ENCODE measurements around the gene PRPS1.
A peak's percentile ranks its signal among the peaks of the same experiment; 100 is the strongest.
"Not testable (repeated sequence)": the region's sequence is repeated elsewhere in the genome, so short reads cannot be mapped to it uniquely, and the experiment has no call there.

The PRPS1 gene

GRCh38 chrX:107669261-107669660 lies 41.0 kb downstream of the PRPS1 start:
- H3K27ac ChIP-seq (ENCODE audit: low read length), result no peak overlapping the region
- no peak overlapping the region for H2AFZ ChIP-seq (ENCODE audit: low read depth, low read length)
- no peaks in the 10 kb centered on the region for H4K20me1 ChIP-seq (ENCODE audit: insufficient read depth, low read length)
- TF ChIP-seq CTCF (IDR thresholded peaks at IDR 0.05; ENCODE audit: low read depth, low read length), result no peak
- TF ChIP-seq EZH2phosphoT487 (IDR thresholded peaks at IDR 0.05; ENCODE audit: low read depth), result no peak
- peaks cover 13% of the 10 kb centered on the region for H3K4me1 ChIP-seq (ENCODE audit: low read length)
- H3K9me3 ChIP-seq (ENCODE audit: insufficient read depth, low read length), result no peaks in the 10 kb centered on the region
- H3K4me2 ChIP-seq (ENCODE audit: low read length), result no peak overlapping the region
- no peaks in the 10 kb centered on the region for H3K79me2 ChIP-seq (ENCODE audit: low read length)
- no peaks in the 10 kb centered on the region for H3K36me3 ChIP-seq (replicated peaks; ENCODE audit: low read depth, low read length)
- no peaks in the 10 kb centered on the region for H3K27me3 ChIP-seq (ENCODE audit: low read depth, low read length)
- H3K4me3 ChIP-seq (ENCODE audit: low read length), result no peak overlapping the region
- no peak overlapping the region for H3K9ac ChIP-seq (ENCODE audit: low read length)

GRCh38 chrX:107669885-107670628 lies 41.7 kb downstream of the PRPS1 start:
- H3K27ac ChIP-seq (ENCODE audit: low read length), result no peak overlapping the region

GRCh38 chrX:107671256-107671655 lies 42.9 kb downstream of the PRPS1 start:
- Histone ChIP-seq H3K27me3 (ENCODE audit: low read depth, low read length) (peaks cover 13% of the 10 kb centered on the region; the same call in 1 of the 2 replicates), H3K4me1 (ENCODE audit: low read length) (peaks cover 20% of the 10 kb centered on the region)
- H2AFZ ChIP-seq (ENCODE audit: low read depth, low read length); H3K9ac ChIP-seq (ENCODE audit: low read length); H4K20me1 ChIP-seq (ENCODE audit: insufficient read depth, low read length); H3K4me3 ChIP-seq (ENCODE audit: low read length); H3K27ac ChIP-seq (ENCODE audit: low read length); H3K4me2 ChIP-seq (ENCODE audit: low read length); H3K36me3 ChIP-seq (replicated peaks; ENCODE audit: low read depth, low read length); H3K79me2 ChIP-seq (ENCODE audit: low read length); H3K9me3 ChIP-seq (ENCODE audit: insufficient read depth, low read length): not testable (repeated sequence)

More at GRCh38 chrX:107669885-107670628, 41.7 kb downstream of the PRPS1 start:
- Histone ChIP-seq H3K4me3 (ENCODE audit: low read length) (no peak overlapping the region), H3K36me3 (replicated peaks; ENCODE audit: low read depth, low read length) (no peaks in the 10 kb centered on the region), H3K9me3 (ENCODE audit: insufficient read depth, low read length) (no peaks in the 10 kb centered on the region), H4K20me1 (ENCODE audit: insufficient read depth, low read length) (no peaks in the 10 kb centered on the region), H3K9ac (ENCODE audit: low read length) (no peak overlapping the region), H3K4me1 (ENCODE audit: low read length) (peaks cover 20% of the 10 kb centered on the region), H3K27me3 (ENCODE audit: low read depth, low read length) (peaks cover 3% of the 10 kb centered on the region; the same call in 1 of the 2 replicates), H3K4me2 (ENCODE audit: low read length) (no peak overlapping the region), H2AFZ (ENCODE audit: low read depth, low read length) (no peak overlapping the region), H3K79me2 (ENCODE audit: low read length) (no peaks in the 10 kb centered on the region)
- TF ChIP-seq EZH2phosphoT487 (IDR thresholded peaks at IDR 0.05; ENCODE audit: low read depth), result no peak
- no peak for TF ChIP-seq CTCF (IDR thresholded peaks at IDR 0.05; ENCODE audit: low read depth, low read length)

- no peak overlapping the region for H3K27ac ChIP-seq (ENCODE audit: low read length)
- H3K9me3 ChIP-seq (ENCODE audit: insufficient read depth, low read length), result no peaks in the 10 kb centered on the region
- no peaks in the 10 kb centered on the region for H3K79me2 ChIP-seq (ENCODE audit: low read length)
- H3K36me3 ChIP-seq (replicated peaks; ENCODE audit: low read depth, low read length), result no peaks in the 10 kb centered on the region
- peak overlapping the region; percentile 73 for H3K4me3 ChIP-seq (ENCODE audit: low read length)
- TF ChIP-seq EZH2phosphoT487 (IDR thresholded peaks at IDR 0.05; ENCODE audit: low read depth) (no peak), CTCF (IDR thresholded peaks at IDR 0.05; ENCODE audit: low read depth, low read length) (peak; percentile 60)
- H4K20me1 ChIP-seq (ENCODE audit: insufficient read depth, low read length), result no peaks in the 10 kb centered on the region
- H3K27me3 ChIP-seq (ENCODE audit: low read depth, low read length), result peaks cover 13% of the 10 kb centered on the region; the same call in 1 of the 2 replicates
- H2AFZ ChIP-seq (ENCODE audit: low read depth, low read length), result peak overlapping the region; percentile 54; the same call in 1 of the 2 replicates
- H3K4me2 ChIP-seq (ENCODE audit: low read length), result peak overlapping the region; percentile 71
- no peak overlapping the region for H3K9ac ChIP-seq (ENCODE audit: low read length)
- H3K4me1 ChIP-seq (ENCODE audit: low read length), result peaks cover 22% of the 10 kb centered on the region
Observed at GRCh38 chrX:107672955-107673378, 44.7 kb downstream of the PRPS1 start.
